Colonic mucosa (tissue), 4 donors: Measurements from ENCODE around the gene UNC5C. TPM values are rescaled to one million over a fixed set of nuclear protein-coding genes. Genes with fewer than 3 reads are reported as not detected.

Experiments
- DNase-seq: peaks from one replicate; pipeline ENCODE4 v3.0.0-alpha.2; 2020
- H3K27ac ChIP-seq: fragments of 200-600 bp; one replicate; pipeline ENCODE4 v1.8.0; 2021
- H3K27me3 ChIP-seq: fragments of 200-600 bp; one replicate; pipeline ENCODE4 v1.8.0; 2021
- H3K36me3 ChIP-seq: fragments of 200-600 bp; one replicate; pipeline ENCODE4 v1.8.0; 2021
- H3K4me1 ChIP-seq: fragments of 200-600 bp; one replicate; pipeline ENCODE4 v1.8.0; 2021; ENCODE audit warnings: mild to moderate bottlenecking
- H3K4me3 ChIP-seq: fragments of 200-600 bp; one replicate; pipeline ENCODE4 v1.8.0; 2021
- H3K9ac ChIP-seq, 2 donors: one replicate each; pipeline ENCODE4 v1.7.0; 2013; ENCODE audit warnings: control low read depth in 2 of 2, low read depth in 2 of 2, low read length in 2 of 2
- H3K9me3 ChIP-seq: fragments of 200-600 bp; one replicate; pipeline ENCODE4 v1.8.0; 2021
- CTCF ChIP-seq: fragments of 200-600 bp; IDR thresholded peaks from one replicate; pipeline ENCODE4 v1.8.0; 2022; ENCODE audit warnings: antibody characterized with exemption, mild to moderate bottlenecking
- intact Hi-C: fragments of 100-400 bp; cut with DNase I; formaldehyde crosslinking; loops from one replicate; pipeline ENCODE4 v1.14.1; 2022
- total RNA-seq, 2 donors: library from RNA; stranded (reverse); fragmentation: NEBNext Ultra II Directional in 1 of 2; extraction: Animal tissue kit (Norgen Biotek cat#: 25700) in 1 of 2; gene quantifications; one replicate each; pipeline ENCODE4 v1.2.1, GENCODE V29; 2021
- donor health status: healthy.
- donor health status: DM: no; HTN: no; CAD: no.
- donor health status: DM: no; HTN: no; CAD: no.

UNC5C gene
- total RNA-seq, 2 donors from 2014 or later: 3.9 to 4.2 TPM

GRCh38 chr4:95162867-95163266, 385.9 kb downstream of the UNC5C start:
- no peak for TF ChIP-seq CTCF
- no peaks in the 10 kb centered on the region for H3K27me3 ChIP-seq
- H3K27ac ChIP-seq: no peak overlapping the region
- no peak overlapping the region for H3K4me3 ChIP-seq
- no peaks in the 10 kb centered on the region for H3K36me3 ChIP-seq
- intact Hi-C loops: no loop called here
- no peaks in the 10 kb centered on the region for H3K9me3 ChIP-seq
- no peak overlapping the region for H3K9ac ChIP-seq
- H3K4me1 ChIP-seq: no peaks in the 10 kb centered on the region
- no peak for DNase-seq

GRCh38 chr4:95161781-95162469, 386.8 kb downstream of the UNC5C start:
- DNase-seq: no peak
- H3K4me1 ChIP-seq: no peaks in the 10 kb centered on the region
- H3K9ac ChIP-seq: no peak overlapping the region
- H3K27ac ChIP-seq: no peak overlapping the region
- no peak overlapping the region for H3K4me3 ChIP-seq
- no peaks in the 10 kb centered on the region for H3K9me3 ChIP-seq
- no peaks in the 10 kb centered on the region for H3K36me3 ChIP-seq
- H3K27me3 ChIP-seq: no peaks in the 10 kb centered on the region
- no peak for TF ChIP-seq CTCF
- intact Hi-C loops: no loop called here

DNA sequence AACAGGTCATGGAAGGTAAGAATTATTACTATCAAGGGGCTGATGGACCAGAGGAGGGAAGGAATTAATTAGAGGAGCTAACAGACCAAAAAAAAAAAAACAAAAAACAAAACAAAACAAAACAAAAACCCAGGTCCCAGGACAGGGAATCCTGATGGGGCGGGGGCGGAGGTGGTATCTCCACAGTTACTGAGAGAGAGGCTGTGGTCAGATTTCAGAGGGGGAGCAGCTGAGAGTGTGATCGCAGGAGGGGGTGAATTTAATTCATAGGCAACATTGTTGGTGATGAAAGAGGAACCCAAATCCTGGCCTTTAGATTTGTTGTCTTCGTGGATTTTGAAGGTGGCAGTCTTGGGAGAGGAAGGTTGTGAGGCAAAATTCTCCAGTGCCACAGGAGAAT, 389.4 kb downstream of the UNC5C start:
- Histone ChIP-seq H3K27me3 (no peaks in the 10 kb centered on the region), H3K36me3 (no peaks in the 10 kb centered on the region), H3K9me3 (no peaks in the 10 kb centered on the region), H3K4me3 (no peak overlapping the region), H3K4me1 (no peaks in the 10 kb centered on the region), H3K9ac (no peak overlapping the region), H3K27ac (no peak overlapping the region)
- no peak for TF ChIP-seq CTCF
- intact Hi-C loops: no loop called here
- DNase-seq: no peak

DNA sequence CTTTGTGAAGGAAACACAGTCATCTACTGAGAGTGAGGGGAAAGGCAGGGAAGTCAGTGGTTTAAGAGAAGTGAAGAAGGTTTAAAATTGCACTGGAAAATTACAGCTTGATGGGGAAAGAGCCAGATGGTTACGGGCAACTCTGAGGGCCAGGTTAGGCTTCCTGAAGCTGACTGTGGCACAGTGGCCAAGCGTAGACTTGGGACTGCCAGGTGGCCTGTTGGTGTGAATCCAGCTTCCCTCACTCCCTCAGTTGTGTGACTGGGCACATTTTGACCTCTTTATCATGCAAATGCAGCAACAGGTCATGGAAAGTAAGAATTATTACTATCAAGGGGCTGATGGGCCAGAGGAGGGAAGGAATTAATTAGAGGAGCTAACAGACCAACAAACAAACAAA, 390.1 kb downstream of the UNC5C start:
- no peak for TF ChIP-seq CTCF

GRCh38 chr4:95158045-95158444, 390.7 kb downstream of the UNC5C start:
- Histone ChIP-seq H3K36me3 (no peaks in the 10 kb centered on the region), H3K9me3 (no peaks in the 10 kb centered on the region), H3K9ac (no peak overlapping the region), H3K4me1 (no peaks in the 10 kb centered on the region), H3K27me3 (no peaks in the 10 kb centered on the region), H3K27ac (no peak overlapping the region), H3K4me3 (no peak overlapping the region)
- no peak for TF ChIP-seq CTCF
- intact Hi-C loops: no loop called here
- no peak for DNase-seq

More for the DNA sequence above, 390.1 kb downstream of the UNC5C start:
- Histone ChIP-seq H3K27ac (no peak overlapping the region), H3K9me3 (no peaks in the 10 kb centered on the region), H3K4me3 (no peak overlapping the region), H3K9ac (no peak overlapping the region), H3K27me3 (no peaks in the 10 kb centered on the region), H3K36me3 (no peaks in the 10 kb centered on the region), H3K4me1 (no peaks in the 10 kb centered on the region)
- intact Hi-C loops: no loop called here
- no peak for DNase-seq
